Measurements from ENCODE around the gene PRM1. TPM values are rescaled to one million over a fixed set of nuclear protein-coding genes. Genes with fewer than 3 reads are reported as not detected.

Gene PRM1
- total and polyA plus RNA-seq, 2 of the 13 experiments (the other 11 are each of a cell fraction or from before 2014, with no cell fraction given): not detected

DNA sequence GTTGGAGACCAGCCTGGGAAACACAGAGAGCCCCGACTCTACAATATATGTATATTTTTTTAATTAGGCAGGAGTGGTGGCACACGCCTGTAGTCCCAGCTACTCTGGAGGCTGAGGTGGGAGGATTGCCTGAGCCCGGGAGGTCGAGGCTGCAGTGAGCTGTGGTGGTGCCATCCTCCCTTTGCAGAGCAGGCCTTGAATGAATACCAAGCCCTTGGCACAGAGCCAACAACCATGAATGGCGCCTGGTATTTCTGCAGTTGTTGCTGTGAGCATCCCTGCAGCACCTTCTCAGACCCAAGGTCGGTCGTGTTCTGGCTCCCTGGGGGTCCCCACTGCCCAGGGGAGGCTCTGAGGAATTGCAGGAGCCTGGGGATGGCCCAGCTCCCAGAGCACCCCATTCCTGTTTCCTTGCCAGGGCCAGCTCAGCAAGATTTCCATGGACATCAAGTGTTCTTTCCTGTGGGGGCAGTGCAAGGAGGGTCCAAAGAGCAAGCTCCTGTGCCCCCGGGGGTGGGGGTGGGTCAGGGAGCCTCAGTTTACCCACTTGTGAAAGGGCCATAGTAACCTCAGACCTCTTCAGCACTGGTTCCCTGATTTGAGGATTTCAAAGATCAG lies 38.5 kb upstream of the PRM1 start (continued):
- TF ChIP-seq DR1 (CRISPR knock-in tag; IDR thresholded peaks at IDR 0.05) (no peak), NCOA5 (CRISPR knock-in tag; IDR thresholded peaks at IDR 0.05) (no peak), PCBP1 (IDR thresholded peaks at IDR 0.05; ENCODE audit: borderline replicate concordance, low read depth, low read length) (0 out of 2 replicates have a peak, but pooled peaks have one; percentile 22), YY1 (IDR thresholded peaks at IDR 0.05; ENCODE audit: insufficient read depth, insufficient replicate concordance, low read depth, low read length) (no peak), TEAD3 (CRISPR knock-in tag; optimal IDR thresholded peaks at IDR 0.05; ENCODE audit: borderline replicate concordance) (peak; percentile 75), ZNF567 (CRISPR knock-in tag; IDR thresholded peaks at IDR 0.05; ENCODE audit: borderline replicate concordance) (no peak), ZNF160 (CRISPR knock-in tag; IDR thresholded peaks at IDR 0.05) (no peak; the same call in 1 of the 2 replicates), KDM6A (CRISPR knock-in tag; IDR thresholded peaks at IDR 0.05; ENCODE audit: low read depth) (no peak), ZFX (CRISPR knock-in tag; IDR thresholded peaks at IDR 0.05; ENCODE audit: low read depth) (peak; percentile 32; the same call in 1 of the 2 replicates), ZNF83 (CRISPR knock-in tag; IDR thresholded peaks at IDR 0.05; ENCODE audit: borderline replicate concordance) (no peak), NFIB (CRISPR knock-in tag; IDR thresholded peaks at IDR 0.05; ENCODE audit: borderline replicate concordance) (peak; percentile 78; the same call in 1 of the 2 replicates), PCBP2 (optimal IDR thresholded peaks at IDR 0.05; ENCODE audit: low read depth, low read length, poor library complexity, severe bottlenecking) (no peak), NCOR1 (IDR thresholded peaks at IDR 0.05; ENCODE audit: borderline replicate concordance, low read length) (no peak), MYC (CRISPR knock-in tag; IDR thresholded peaks at IDR 0.05; ENCODE audit: borderline replicate concordance) (no peak), TCF7 (IDR thresholded peaks at IDR 0.05; ENCODE audit: low read depth) (no peak), ZSCAN25 (CRISPR knock-in tag; IDR thresholded peaks at IDR 0.05) (no peak), MTA1 (CRISPR knock-in tag; IDR thresholded peaks at IDR 0.05; ENCODE audit: borderline replicate concordance) (0 out of 2 replicates have a peak, but pooled peaks have one; percentile 17), ARNT (IDR thresholded peaks at IDR 0.05) (no peak), NR3C1 (CRISPR knock-in tag; IDR thresholded peaks at IDR 0.05) (no peak), HNRNPL (IDR thresholded peaks at IDR 0.05; ENCODE audit: low read depth, low read length) (no peak), GTF2F1 (IDR thresholded peaks at IDR 0.05; ENCODE audit: low read length) (peak; percentile 67; the same call in 1 of the 2 replicates), RBM22 (optimal IDR thresholded peaks at IDR 0.05; ENCODE audit: low read length) (no peak), ZNF543 (CRISPR knock-in tag; IDR thresholded peaks at IDR 0.05) (no peak), FLYWCH1 (CRISPR knock-in tag; IDR thresholded peaks at IDR 0.05) (no peak)
- TF ChIP-seq, protein P1, sequence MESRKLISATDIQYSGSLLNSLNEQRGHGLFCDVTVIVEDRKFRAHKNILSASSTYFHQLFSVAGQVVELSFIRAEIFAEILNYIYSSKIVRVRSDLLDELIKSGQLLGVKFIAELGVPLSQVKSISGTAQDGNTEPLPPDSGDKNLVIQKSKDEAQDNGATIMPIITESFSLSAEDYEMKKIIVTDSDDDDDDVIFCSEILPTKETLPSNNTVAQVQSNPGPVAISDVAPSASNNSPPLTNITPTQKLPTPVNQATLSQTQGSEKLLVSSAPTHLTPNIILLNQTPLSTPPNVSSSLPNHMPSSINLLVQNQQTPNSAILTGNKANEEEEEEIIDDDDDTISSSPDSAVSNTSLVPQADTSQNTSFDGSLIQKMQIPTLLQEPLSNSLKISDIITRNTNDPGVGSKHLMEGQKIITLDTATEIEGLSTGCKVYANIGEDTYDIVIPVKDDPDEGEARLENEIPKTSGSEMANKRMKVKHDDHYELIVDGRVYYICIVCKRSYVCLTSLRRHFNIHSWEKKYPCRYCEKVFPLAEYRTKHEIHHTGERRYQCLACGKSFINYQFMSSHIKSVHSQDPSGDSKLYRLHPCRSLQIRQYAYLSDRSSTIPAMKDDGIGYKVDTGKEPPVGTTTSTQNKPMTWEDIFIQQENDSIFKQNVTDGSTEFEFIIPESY (CRISPR knock-in tag; IDR thresholded peaks at IDR 0.05): peak; percentile 56; the same call in 1 of the 2 replicates
- TF ChIP-seq, protein P2, sequence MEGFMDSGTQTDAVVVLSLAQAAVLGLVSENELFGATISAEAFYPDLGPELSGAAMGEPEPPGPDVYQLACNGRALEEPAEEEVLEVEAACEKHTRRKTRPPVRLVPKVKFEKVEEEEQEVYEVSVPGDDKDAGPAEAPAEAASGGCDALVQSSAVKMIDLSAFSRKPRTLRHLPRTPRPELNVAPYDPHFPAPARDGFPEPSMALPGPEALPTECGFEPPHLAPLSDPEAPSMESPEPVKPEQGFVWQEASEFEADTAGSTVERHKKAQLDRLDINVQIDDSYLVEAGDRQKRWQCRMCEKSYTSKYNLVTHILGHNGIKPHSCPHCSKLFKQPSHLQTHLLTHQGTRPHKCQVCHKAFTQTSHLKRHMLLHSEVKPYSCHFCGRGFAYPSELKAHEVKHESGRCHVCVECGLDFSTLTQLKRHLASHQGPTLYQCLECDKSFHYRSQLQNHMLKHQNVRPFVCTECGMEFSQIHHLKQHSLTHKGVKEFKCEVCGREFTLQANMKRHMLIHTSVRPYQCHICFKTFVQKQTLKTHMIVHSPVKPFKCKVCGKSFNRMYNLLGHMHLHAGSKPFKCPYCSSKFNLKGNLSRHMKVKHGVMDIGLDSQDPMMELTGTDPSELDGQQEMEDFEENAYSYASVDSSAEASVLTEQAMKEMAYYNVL (CRISPR knock-in tag; IDR thresholded peaks at IDR 0.05; ENCODE audit: borderline replicate concordance): no peak
- TF ChIP-seq, protein P3, sequence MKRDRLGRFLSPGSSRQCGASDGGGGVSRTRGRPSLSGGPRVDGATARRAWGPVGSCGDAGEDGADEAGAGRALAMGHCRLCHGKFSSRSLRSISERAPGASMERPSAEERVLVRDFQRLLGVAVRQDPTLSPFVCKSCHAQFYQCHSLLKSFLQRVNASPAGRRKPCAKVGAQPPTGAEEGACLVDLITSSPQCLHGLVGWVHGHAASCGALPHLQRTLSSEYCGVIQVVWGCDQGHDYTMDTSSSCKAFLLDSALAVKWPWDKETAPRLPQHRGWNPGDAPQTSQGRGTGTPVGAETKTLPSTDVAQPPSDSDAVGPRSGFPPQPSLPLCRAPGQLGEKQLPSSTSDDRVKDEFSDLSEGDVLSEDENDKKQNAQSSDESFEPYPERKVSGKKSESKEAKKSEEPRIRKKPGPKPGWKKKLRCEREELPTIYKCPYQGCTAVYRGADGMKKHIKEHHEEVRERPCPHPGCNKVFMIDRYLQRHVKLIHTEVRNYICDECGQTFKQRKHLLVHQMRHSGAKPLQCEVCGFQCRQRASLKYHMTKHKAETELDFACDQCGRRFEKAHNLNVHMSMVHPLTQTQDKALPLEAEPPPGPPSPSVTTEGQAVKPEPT (CRISPR knock-in tag; IDR thresholded peaks at IDR 0.05; ENCODE audit: low read depth): no peak
